ENCODE data around the gene RASSF5. TPM values are rescaled to one million over a fixed set of nuclear protein-coding genes. Genes with fewer than 3 reads are reported as not detected.

RASSF5 gene
- total RNA-seq, 1 experiment from 2014 or later: 6.1 TPM

DNA sequence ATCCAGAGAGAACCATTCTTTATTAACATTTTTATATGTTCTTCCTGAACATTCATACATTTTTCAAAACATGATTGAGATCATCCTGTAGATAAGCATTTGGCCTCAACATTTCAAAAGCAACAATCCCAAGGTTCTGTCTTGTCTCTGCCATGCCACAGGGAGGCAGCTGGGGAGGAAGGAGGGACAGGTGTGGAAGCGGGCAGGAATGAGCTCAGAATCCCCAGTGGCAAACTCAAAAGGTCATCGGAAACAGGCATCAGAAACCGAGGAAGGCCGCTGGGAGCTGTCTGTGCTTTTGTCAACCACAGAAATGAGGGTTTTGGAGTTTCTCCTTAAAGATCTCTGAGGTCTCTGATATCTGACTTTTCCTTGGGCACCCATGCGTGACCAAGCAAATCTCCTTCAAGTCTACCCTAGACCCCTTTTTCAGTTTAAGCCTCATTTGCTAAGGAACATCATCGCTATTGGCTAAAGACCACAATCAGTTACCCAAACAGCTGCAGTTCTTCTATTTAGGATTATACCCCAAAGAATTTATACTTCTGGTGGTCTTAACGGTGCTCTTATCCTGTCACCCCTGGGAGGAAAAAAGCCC lies 34.0 kb downstream of the RASSF5 start:
- TF ChIP-seq, protein P1, sequence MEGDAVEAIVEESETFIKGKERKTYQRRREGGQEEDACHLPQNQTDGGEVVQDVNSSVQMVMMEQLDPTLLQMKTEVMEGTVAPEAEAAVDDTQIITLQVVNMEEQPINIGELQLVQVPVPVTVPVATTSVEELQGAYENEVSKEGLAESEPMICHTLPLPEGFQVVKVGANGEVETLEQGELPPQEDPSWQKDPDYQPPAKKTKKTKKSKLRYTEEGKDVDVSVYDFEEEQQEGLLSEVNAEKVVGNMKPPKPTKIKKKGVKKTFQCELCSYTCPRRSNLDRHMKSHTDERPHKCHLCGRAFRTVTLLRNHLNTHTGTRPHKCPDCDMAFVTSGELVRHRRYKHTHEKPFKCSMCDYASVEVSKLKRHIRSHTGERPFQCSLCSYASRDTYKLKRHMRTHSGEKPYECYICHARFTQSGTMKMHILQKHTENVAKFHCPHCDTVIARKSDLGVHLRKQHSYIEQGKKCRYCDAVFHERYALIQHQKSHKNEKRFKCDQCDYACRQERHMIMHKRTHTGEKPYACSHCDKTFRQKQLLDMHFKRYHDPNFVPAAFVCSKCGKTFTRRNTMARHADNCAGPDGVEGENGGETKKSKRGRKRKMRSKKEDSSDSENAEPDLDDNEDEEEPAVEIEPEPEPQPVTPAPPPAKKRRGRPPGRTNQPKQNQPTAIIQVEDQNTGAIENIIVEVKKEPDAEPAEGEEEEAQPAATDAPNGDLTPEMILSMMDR (IDR thresholded peaks at IDR 0.05; ENCODE audit: unreplicated experiment): no peak
- CTCF ChIA-PET: no interaction called here
- no peak for DNase-seq
- Mint-ChIP-seq H3K4me3 (ENCODE audit: low read depth, unreplicated experiment) (no peak overlapping the region), H3K36me3 (ENCODE audit: insufficient read depth, unreplicated experiment) (peaks cover 3% of the 10 kb centered on the region), H3K9me3 (ENCODE audit: low read depth, unreplicated experiment) (no peaks in the 10 kb centered on the region), H3K27me3 (ENCODE audit: unreplicated experiment) (no peaks in the 10 kb centered on the region), H3K4me1 (ENCODE audit: low read depth, unreplicated experiment) (peaks cover 14% of the 10 kb centered on the region), H3K27ac (ENCODE audit: unreplicated experiment) (no peak overlapping the region)
- BruUV-seq (replicated peaks): no TSS peak
- intact Hi-C loops (cut with micrococcal nuclease; ENCODE audit: unreplicated experiment): loop anchor here (5.0 kb wide), 1 partner anchor 34 kb away; the partner anchor contains the start of gene RASSF5

DNA sequence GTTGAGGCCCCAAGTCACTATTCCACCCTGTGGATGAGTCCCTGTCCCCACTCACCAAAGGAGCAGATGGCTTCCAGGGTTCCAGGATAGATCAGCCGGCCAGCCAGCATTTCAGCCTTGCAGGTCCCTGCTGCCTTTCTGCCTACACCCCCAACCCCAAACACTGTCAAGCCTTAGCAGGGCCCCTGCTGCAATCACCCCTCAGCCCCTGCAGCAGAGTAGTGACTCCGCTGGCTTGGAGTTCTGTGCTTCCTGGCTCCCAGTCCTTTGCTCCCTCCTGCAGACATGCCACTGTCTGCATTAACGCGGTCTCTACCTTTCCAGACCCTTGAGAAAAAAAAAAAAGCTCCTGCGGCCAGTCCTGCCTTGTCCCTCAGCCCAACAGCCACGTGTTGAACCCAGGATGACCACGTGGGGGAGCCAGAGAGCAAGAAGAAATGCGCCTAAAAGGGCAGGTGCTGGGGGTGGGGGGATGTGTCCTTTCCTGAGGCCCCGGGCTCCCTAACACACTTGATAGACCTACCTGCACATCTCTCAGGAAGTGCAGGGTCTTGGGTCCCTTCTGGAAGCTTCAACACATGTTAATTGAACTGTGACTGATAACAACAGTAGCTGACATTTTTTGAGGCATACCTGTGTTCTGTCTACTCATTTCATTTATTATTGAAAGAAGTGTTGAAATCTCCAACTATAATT lies 37.4 kb downstream of the RASSF5 start:
- BruUV-seq (replicated peaks): no TSS peak
- Mint-ChIP-seq H3K9me3 (ENCODE audit: low read depth, unreplicated experiment) (no peaks in the 10 kb centered on the region), H3K4me1 (ENCODE audit: low read depth, unreplicated experiment) (peaks cover 12% of the 10 kb centered on the region), H3K27ac (ENCODE audit: unreplicated experiment) (no peak overlapping the region), H3K36me3 (ENCODE audit: insufficient read depth, unreplicated experiment) (no peaks in the 10 kb centered on the region), H3K27me3 (ENCODE audit: unreplicated experiment) (peaks cover 2% of the 10 kb centered on the region), H3K4me3 (ENCODE audit: low read depth, unreplicated experiment) (no peak overlapping the region)
- intact Hi-C loops (cut with micrococcal nuclease; ENCODE audit: unreplicated experiment): loop anchor here (1.0 to 5.0 kb wide), 2 partner anchors 37 to 39 kb away; partner anchors contain the start of gene RASSF5
- peak; percentile 91 for DNase-seq
- TF ChIP-seq, protein P1 (IDR thresholded peaks at IDR 0.05; ENCODE audit: unreplicated experiment): peak; percentile 90
- CTCF ChIA-PET: interaction anchor here (0.7 to 2.8 kb wide), 8 partner anchors 9 to 41 kb away, joined by 3 to 26 read pairs (median 4); partner anchors contain the start of gene RASSF5

DNA sequence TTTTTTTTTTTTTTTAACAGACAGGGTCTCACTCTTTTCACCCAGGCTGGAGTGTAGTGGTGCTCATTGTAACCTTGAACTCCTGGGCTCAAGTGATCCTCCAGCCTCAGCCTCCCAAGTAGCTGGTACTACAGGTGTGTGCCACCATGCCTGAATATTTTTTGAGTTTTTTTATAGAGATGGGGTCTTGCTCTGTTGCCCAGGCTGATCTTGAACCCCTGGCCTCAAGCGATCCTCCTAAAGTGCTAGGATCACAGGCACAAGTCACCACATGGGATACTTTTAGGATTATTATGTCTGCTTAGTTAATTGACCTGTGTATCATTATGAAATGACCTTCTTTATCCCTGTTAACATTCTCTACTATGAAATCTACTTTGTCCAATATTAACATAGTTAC lies 38.0 kb downstream of the RASSF5 start:
- H3K4me1 Mint-ChIP-seq (ENCODE audit: low read depth, unreplicated experiment): peaks cover 8% of the 10 kb centered on the region
- CTCF ChIA-PET: interaction anchor here (0.7 to 2.8 kb wide), 9 partner anchors 10 to 173 kb away, joined by 3 to 26 read pairs (median 4); partner anchors contain the start of gene RASSF5
- H3K27ac Mint-ChIP-seq (ENCODE audit: unreplicated experiment): no peak overlapping the region
- no TSS peak for BruUV-seq (replicated peaks)
- peaks cover 8% of the 10 kb centered on the region for H3K27me3 Mint-ChIP-seq (ENCODE audit: unreplicated experiment)
- H3K36me3 Mint-ChIP-seq (ENCODE audit: insufficient read depth, unreplicated experiment): no peaks in the 10 kb centered on the region
- H3K9me3 Mint-ChIP-seq (ENCODE audit: low read depth, unreplicated experiment): no peaks in the 10 kb centered on the region
- TF ChIP-seq, protein P1 (IDR thresholded peaks at IDR 0.05; ENCODE audit: unreplicated experiment): no peak
- no peak overlapping the region for H3K4me3 Mint-ChIP-seq (ENCODE audit: low read depth, unreplicated experiment)
- DNase-seq: no peak
- intact Hi-C loops (cut with micrococcal nuclease; ENCODE audit: unreplicated experiment): loop anchor here (1.0 kb wide), 1 partner anchor 38 kb away; no protein-coding TSS in a partner anchor

GRCh38 chr1:206547104-206547503 lies 39.8 kb downstream of the RASSF5 start:
- H3K4me3 Mint-ChIP-seq (ENCODE audit: low read depth, unreplicated experiment): no peak overlapping the region
- H3K27ac Mint-ChIP-seq (ENCODE audit: unreplicated experiment): no peak overlapping the region
- intact Hi-C loops (cut with micrococcal nuclease; ENCODE audit: unreplicated experiment): no loop called here
- no peaks in the 10 kb centered on the region for H3K9me3 Mint-ChIP-seq (ENCODE audit: low read depth, unreplicated experiment)
- H3K36me3 Mint-ChIP-seq (ENCODE audit: insufficient read depth, unreplicated experiment): no peaks in the 10 kb centered on the region
- no peak for DNase-seq
- TF ChIP-seq, protein P1 (IDR thresholded peaks at IDR 0.05; ENCODE audit: unreplicated experiment): no peak
- CTCF ChIA-PET: interaction anchor here (1.2 kb wide), 1 partner anchor 36 kb away, joined by 3 read pairs; no protein-coding TSS in a partner anchor
- no TSS peak for BruUV-seq (replicated peaks)
- H3K4me1 Mint-ChIP-seq (ENCODE audit: low read depth, unreplicated experiment): no peaks in the 10 kb centered on the region
- H3K27me3 Mint-ChIP-seq (ENCODE audit: unreplicated experiment): peaks cover 24% of the 10 kb centered on the region

Measured in Calu3 (cell line).